GM12892 (cell line): ENCODE results near the gene APOB.

Experiments
- POLR2A ChIP-seq: IDR thresholded peaks from 2 replicates; pipeline ENCODE4 v1.6.1; 2011; ENCODE audit warnings: low read depth, low read length, control low read depth
- POLR2AphosphoS5 ChIP-seq: IDR thresholded peaks from 2 replicates; pipeline ENCODE4 v1.6.1; 2011; ENCODE audit warnings: low read depth, low read length, control low read depth

DNA sequence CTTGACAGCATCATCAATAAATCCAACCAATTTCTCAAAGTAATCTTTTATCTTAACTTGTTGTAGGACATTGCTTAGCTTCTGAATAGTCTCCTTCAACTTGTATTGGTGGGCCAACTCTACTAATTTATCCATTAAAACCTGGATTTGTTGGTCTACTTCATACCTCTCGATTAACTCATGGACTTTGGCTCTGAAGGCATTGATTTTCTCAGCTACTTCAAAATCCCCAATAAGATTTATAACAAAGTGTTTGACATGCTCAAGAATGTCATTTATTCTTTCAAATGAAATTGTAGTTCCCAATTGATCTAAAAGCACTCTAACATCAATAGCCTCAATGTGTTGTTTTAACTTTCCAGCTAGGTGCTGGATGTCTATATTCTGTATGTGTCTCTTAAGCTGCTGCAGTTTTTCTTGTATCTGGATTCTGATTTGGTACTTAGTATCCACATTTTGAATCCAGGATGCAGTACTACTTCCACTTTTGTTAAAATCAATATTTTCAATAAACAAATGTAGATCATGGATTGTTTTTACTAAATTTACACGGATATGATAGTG is 34.1 kb downstream of the APOB start:
- TF ChIP-seq POLR2AphosphoS5 (no peak), POLR2A (no peak)
